H1 (cell line): ENCODE data around the gene LTBP3. TPM values are rescaled to one million over a fixed set of nuclear protein-coding genes. Genes with fewer than 3 reads are reported as not detected.
A peak's percentile ranks its signal among the peaks of the same experiment; 100 is the strongest.

Experiments used
- CTCF ChIA-PET: fragments of 300-600 bp; sonication (Branson Sonifier 250); formaldehyde crosslinking; loops from one replicate; lab custom pipeline; 2021; ENCODE audit not compliant: partially characterized antibody; lab: Charles Lee
- POLR2A ChIA-PET: fragments of 300-600 bp; sonication (Branson Sonifier 250); formaldehyde crosslinking; loops from one replicate; lab custom pipeline; 2021; ENCODE audit warnings: inconsistent platforms; ENCODE audit not compliant: partially characterized antibody; lab: Charles Lee
- DNase-seq, 2 experiments: peaks; one replicate each; pipeline versions ENCODE4 v3.0.0 to v3.0.0-alpha.2; 2010 to 2022; ENCODE audit warnings: low spot score in 2 of 2, low read depth in 1 of 2, mixed read lengths in 1 of 2
- FAIRE-seq: peaks from 2 replicates; lab custom pipeline; 2011; peaks lifted over from hg19 to GRCh38; lab: Jason Lieb, UNC
- H2AFZ ChIP-seq: 2 replicates; pipeline ENCODE4 v1.8.1; 2012; ENCODE audit warnings: low read length, inconsistent platforms
- H2AK5ac ChIP-seq: 2 replicates; pipeline ENCODE4 v1.6.1; 2013; ENCODE audit warnings: low read depth, low read length
- H2BK120ac ChIP-seq: replicated peaks from 2 replicates; pipeline ENCODE3; 2013; ENCODE audit warnings: low read depth, low read length, inconsistent platforms
- H2BK12ac ChIP-seq: 2 replicates; pipeline ENCODE4 v1.6.1; 2013; ENCODE audit warnings: low read depth, low read length
- H2BK15ac ChIP-seq: 2 replicates; pipeline ENCODE4 v1.6.1; 2013; ENCODE audit warnings: low read length
- H2BK20ac ChIP-seq: 2 replicates; pipeline ENCODE4 v1.6.1; 2013; ENCODE audit warnings: low read length
- H2BK5ac ChIP-seq: 2 replicates; pipeline ENCODE4 v1.6.1; 2013; ENCODE audit warnings: low read depth, low read length
- H3K14ac ChIP-seq: 2 replicates; pipeline ENCODE4 v1.6.1; 2013; ENCODE audit warnings: inconsistent platforms; ENCODE audit not compliant: insufficient read length
- H3K18ac ChIP-seq: 2 replicates; pipeline ENCODE4 v1.6.1; 2013; ENCODE audit warnings: low read length; ENCODE audit errors: extremely low read depth
- H3K23ac ChIP-seq: 2 replicates; pipeline ENCODE4 v1.6.1; 2013; ENCODE audit warnings: inconsistent platforms; ENCODE audit not compliant: insufficient read length
- H3K23me2 ChIP-seq: 2 replicates; pipeline ENCODE4 v1.6.1; 2013; ENCODE audit warnings: low read depth, low read length
- H3K27ac ChIP-seq: 2 replicates; pipeline ENCODE4 v1.6.1; 2011; ENCODE audit warnings: low read depth, low read length, inconsistent platforms
- H3K27me3 ChIP-seq, 4 experiments: replicated peaks in 1 of 4; 1 replicate in 1 of 4; 2 replicates in 3 of 4; pipeline versions ENCODE4 v1.6.1 to v1.8.1; 2011 to 2013; ENCODE audit warnings: low read length in 3 of 4, mild to moderate bottlenecking in 3 of 4, inconsistent platforms in 2 of 4, mixed read lengths in 2 of 4, moderate library complexity in 1 of 4; ENCODE audit not compliant: control insufficient read depth in 3 of 4, insufficient read depth in 3 of 4; ENCODE audit errors: extremely low read depth in 1 of 4
- H3K36me3 ChIP-seq, 4 experiments: 2 replicates each; pipeline versions ENCODE4 v1.6.1 to v1.8.1; 2011 to 2013; ENCODE audit warnings: mild to moderate bottlenecking in 4 of 4, low read length in 3 of 4, moderate library complexity in 2 of 4, control low read depth in 1 of 4, inconsistent platforms in 1 of 4; ENCODE audit not compliant: insufficient read depth in 4 of 4, control insufficient read depth in 2 of 4
- H3K4ac ChIP-seq: replicated peaks from 2 replicates; pipeline ENCODE3; 2013; ENCODE audit warnings: low read length, low read depth, mixed read lengths, inconsistent platforms; ENCODE audit not compliant: insufficient read length
- H3K4me1 ChIP-seq, 4 experiments: replicated peaks in 1 of 4; 1 replicate in 1 of 4; 2 replicates in 3 of 4; pipeline versions ENCODE4 v1.6.1 to v1.8.1; 2011 to 2013; ENCODE audit warnings: low read length in 3 of 4, inconsistent platforms in 2 of 4, mixed read lengths in 1 of 4; ENCODE audit not compliant: insufficient read depth in 4 of 4, control insufficient read depth in 3 of 4
- H3K4me2 ChIP-seq, 2 experiments: 2 replicates each; pipeline versions ENCODE4 v1.6.1 to v1.8.1; 2011 to 2013; ENCODE audit warnings: low read depth in 2 of 2, low read length in 2 of 2, control low read depth in 1 of 2, inconsistent platforms in 1 of 2, mild to moderate bottlenecking in 1 of 2; ENCODE audit not compliant: insufficient read depth in 1 of 2
- H3K4me3 ChIP-seq, 4 experiments: fragments of 200-600, 300-600 bp in 1 of 4; sonication (generic), shearing (Covaris generic), sonication (Bioruptor Twin) in 1 of 4; 2 replicates each; pipeline versions ENCODE4 v1.5.1 to v1.8.1; 2011 to 2016; ENCODE audit warnings: low read length in 4 of 4, low read depth in 3 of 4, control low read depth in 2 of 4, inconsistent platforms in 2 of 4, mild to moderate bottlenecking in 2 of 4, mixed read lengths in 1 of 4, moderate library complexity in 1 of 4; ENCODE audit not compliant: insufficient read depth in 2 of 4; ENCODE audit errors: extremely low read depth in 1 of 4
- H3K56ac ChIP-seq: replicated peaks from 2 replicates; pipeline ENCODE3; 2013; ENCODE audit warnings: low read depth, mild to moderate bottlenecking, mixed read lengths, low read length, inconsistent platforms; ENCODE audit not compliant: insufficient read length
- H3K79me1 ChIP-seq: 2 replicates; pipeline ENCODE4 v1.6.1; 2013; ENCODE audit warnings: low read depth, low read length, control low read depth
- H3K79me2 ChIP-seq, 2 experiments: 2 replicates each; pipeline versions ENCODE4 v1.6.1 to v1.8.1; 2012 to 2013; ENCODE audit warnings: low read length in 2 of 2, mild to moderate bottlenecking in 2 of 2, inconsistent platforms in 1 of 2; ENCODE audit not compliant: insufficient read depth in 2 of 2, control insufficient read depth in 1 of 2
- H3K9ac ChIP-seq, 4 experiments: replicated peaks in 1 of 4; 1 replicate in 1 of 4; 2 replicates in 3 of 4; pipeline versions ENCODE4 v1.6.1 to v1.8.1; 2011 to 2013; ENCODE audit warnings: low read depth in 3 of 4, low read length in 3 of 4, control low read depth in 2 of 4, mild to moderate bottlenecking in 2 of 4, moderate library complexity in 2 of 4, inconsistent platforms in 1 of 4; ENCODE audit errors: extremely low read depth in 1 of 4
- H3K9me3 ChIP-seq, 2 experiments: 2 replicates each; pipeline versions ENCODE4 v1.6.1 to v1.8.1; 2012 to 2013; ENCODE audit warnings: mild to moderate bottlenecking in 2 of 2, moderate library complexity in 2 of 2, control low read depth in 1 of 2, inconsistent platforms in 1 of 2, low read depth in 1 of 2, low read length in 1 of 2, mixed read lengths in 1 of 2; ENCODE audit not compliant: insufficient read depth in 2 of 2
- H4K20me1 ChIP-seq, 2 experiments: replicated peaks in 1 of 2; 2 replicates each; pipeline versions ENCODE3 to v1.8.1; 2011 to 2013; ENCODE audit warnings: inconsistent platforms in 2 of 2, low read length in 2 of 2, mild to moderate bottlenecking in 1 of 2; ENCODE audit not compliant: insufficient read depth in 2 of 2, control insufficient read depth in 1 of 2
- H4K5ac ChIP-seq: 2 replicates; pipeline ENCODE4 v1.6.1; 2013; ENCODE audit warnings: low read length, low read depth, mixed read lengths, inconsistent platforms; ENCODE audit not compliant: insufficient read length
- H4K8ac ChIP-seq: 2 replicates; pipeline ENCODE4 v1.8.0; 2013; ENCODE audit warnings: mild to moderate bottlenecking, moderate library complexity, low read length, inconsistent platforms; ENCODE audit not compliant: insufficient read depth; ENCODE audit errors: extremely low read depth
- H4K91ac ChIP-seq: replicated peaks from 2 replicates; pipeline ENCODE3; 2013; ENCODE audit warnings: low read length, mixed read lengths, inconsistent platforms; ENCODE audit not compliant: insufficient read length
- ASH2L ChIP-seq: fragments of 200-600, 300-600 bp; sonication (generic); IDR thresholded peaks from one replicate; pipeline ENCODE4 v1.7.1; 2017; ENCODE audit warnings: low read length
- CEBPB ChIP-seq: IDR thresholded peaks from 2 replicates; pipeline ENCODE4 v1.6.1; 2012; ENCODE audit warnings: low read depth, low read length
- EGR1 ChIP-seq: IDR thresholded peaks from 2 replicates; pipeline ENCODE4 v1.6.1; 2011; ENCODE audit warnings: low read depth, low read length, borderline replicate concordance
- EZH2 ChIP-seq: fragments of 200-600 bp; sonication (generic); IDR thresholded peaks from 2 replicates; pipeline ENCODE4 v1.7.1; 2012; ENCODE audit warnings: low read depth, mild to moderate bottlenecking, moderate library complexity, low read length, inconsistent platforms; ENCODE audit not compliant: severe bottlenecking
- KDM1A ChIP-seq: fragments of 200-600, 300-600 bp; sonication (generic); IDR thresholded peaks from 2 replicates; pipeline ENCODE4 v1.7.1; 2016; ENCODE audit warnings: mild to moderate bottlenecking, low read length, borderline replicate concordance
- MAFK ChIP-seq: IDR thresholded peaks from 2 replicates; pipeline ENCODE4 v1.6.1; 2012; ENCODE audit warnings: low read depth, mild to moderate bottlenecking, improper control_type of control experiment, low read length
- PHF8 ChIP-seq: fragments of 200-600 bp; sonication (generic); conservative IDR thresholded peaks from 2 replicates; pipeline ENCODE4 v1.7.1; 2012; ENCODE audit warnings: low read depth, mild to moderate bottlenecking, inconsistent platforms, low read length, moderate library complexity
- SP4 ChIP-seq: IDR thresholded peaks from 2 replicates; pipeline ENCODE4 v1.6.1; 2012; ENCODE audit warnings: low read length, inconsistent platforms
- SUZ12 ChIP-seq: fragments of 200-600 bp; sonication (generic); IDR thresholded peaks from 2 replicates; pipeline ENCODE4 v1.6.1; 2012; ENCODE audit warnings: mild to moderate bottlenecking, inconsistent platforms, low read length, moderate library complexity, mixed read lengths
- USF2 ChIP-seq: IDR thresholded peaks from 2 replicates; pipeline ENCODE4 v1.6.1; 2011; ENCODE audit warnings: low read length, improper control_type of control experiment
- WGBS, 2 experiments: shearing (Covaris generic) in 1 of 2; methylation state at CpG; one replicate each; pipeline versions ENCODE4 v1.1.6 to v1.1.7; 2013 to 2015; ENCODE audit warnings: low lambda C conversion rate in 2 of 2, mixed read lengths in 2 of 2, inconsistent platforms in 1 of 2, low coverage in 1 of 2, missing lambda C conversion rate in 1 of 2; ENCODE audit not compliant: insufficient replicate concordance in 2 of 2, insufficient coverage in 1 of 2, insufficient read length in 1 of 2; ENCODE audit errors: extremely low coverage in 1 of 2, missing lambda C conversion rate in 1 of 2; 5-methylcytosine and 5-hydroxymethylcytosine counted together
- polyA plus RNA-seq, 7 experiments: library from polyadenylated mRNA; depleted of rRNA in 3 of 7; stranded (reverse) in 5 of 7; unstranded in 2 of 7; fragments of >200 nt in 5 of 7; fragments of 200-250 nt in 2 of 7; gene quantifications; 1 replicate in 5 of 7; 2 replicates in 1 of 7; 4 replicates in 1 of 7; pipeline versions ENCODE4 v1.2.1 to v1.2.3, GENCODE V29; 2011 to 2013; ENCODE audit warnings: missing spikeins in 2 of 7, mixed read lengths in 2 of 7
- total RNA-seq: library from RNA; stranded (reverse); fragmentation: NEBNext Ultra II Directional; extraction: Animal tissue kit (Norgen Biotek cat#: 25700); gene quantifications from 2 replicates; pipeline ENCODE4 v1.2.1, GENCODE V29; 2021

The LTBP3 gene
- total and polyA plus RNA-seq, 2 of the 8 experiments (the other 6 are each of a cell fraction or from before 2014, with no cell fraction given): 12.8 to 17.8 TPM

- Histone ChIP-seq H3K79me2 (no peaks in the 10 kb centered on the region), H2BK5ac (no peak overlapping the region), H3K27ac (no peak overlapping the region), H3K23ac (no peak overlapping the region), H3K9ac (no peak overlapping the region), H2BK15ac (peak overlapping the region; percentile 97), H4K8ac (no peak overlapping the region), H3K36me3 (no peaks in the 10 kb centered on the region), H3K4me3 (peak overlapping the region in 2 of 4 experiments; percentile 31 to 55; a peak in 4 of 8 replicates), H2AFZ (no peak overlapping the region), H3K18ac (no peak overlapping the region; the same call in 1 of the 2 replicates), H4K5ac (no peak overlapping the region), H3K14ac (no peak overlapping the region), H3K4ac (no peak overlapping the region), H4K20me1 (peaks cover 0 to 2% of the 10 kb centered on the region in 2 experiments), H3K27me3 (peaks cover 20 to 52% (median 44%) of the 10 kb centered on the region in 4 experiments), H2BK120ac (no peak overlapping the region), H2AK5ac (0 out of 2 replicates have a peak overlapping the region, but pooled peaks have one; percentile 65), H2BK20ac (no peak overlapping the region; the same call in 1 of the 2 replicates), H3K4me1 (peaks cover 0 to 22% (median 6%) of the 10 kb centered on the region in 4 experiments; a peak in 6 of 7 replicates), H4K91ac (no peak overlapping the region), H3K56ac (no peak overlapping the region), H3K9me3 (no peaks in the 10 kb centered on the region), H3K79me1 (no peaks in the 10 kb centered on the region), H2BK12ac (no peak overlapping the region), H3K23me2 (peaks cover 3% of the 10 kb centered on the region; the same call in 1 of the 2 replicates), H3K4me2 (peak overlapping the region; percentile 54 to 85)
- DNase-seq (no peak), FAIRE-seq (no peak)
- ChIA-PET POLR2A (interaction anchor here (0.6 to 4.4 kb wide), 10 partner anchors 9 to 87 kb away, joined by 3 to 36 read pairs (median 4); partner anchors contain the start of genes EHBP1L1, FAM89B, KCNK7 and MALAT1), CTCF (interaction anchor here (0.6 to 14.5 kb wide), 17 partner anchors 7 to 697 kb away, joined by 3 to 227 read pairs (median 5); partner anchors contain the start of genes EHBP1L1, FAM89B, KCNK7 and ZNRD2)
- 58% methylated on average over 36 of the region's 51 CpGs; no CpG with 5 or more reads in 1 of the 2 experiments for WGBS, 2 experiments
- TF ChIP-seq SUZ12: peak; percentile 73
- TF ChIP-seq EGR1: no peak
- no peak for TF ChIP-seq MAFK
- TF ChIP-seq EZH2: peak; percentile 49
- TF ChIP-seq KDM1A: no peak
- no peak for TF ChIP-seq ASH2L
- no peak for TF ChIP-seq SP4
- TF ChIP-seq PHF8: no peak
- no peak for TF ChIP-seq USF2
- no peak for TF ChIP-seq CEBPB
Observed at GRCh38 chr11:65585396-65586246, 27.5 kb upstream of the LTBP3 start.
